ENCODE measurements around the gene ELN.

DNA sequence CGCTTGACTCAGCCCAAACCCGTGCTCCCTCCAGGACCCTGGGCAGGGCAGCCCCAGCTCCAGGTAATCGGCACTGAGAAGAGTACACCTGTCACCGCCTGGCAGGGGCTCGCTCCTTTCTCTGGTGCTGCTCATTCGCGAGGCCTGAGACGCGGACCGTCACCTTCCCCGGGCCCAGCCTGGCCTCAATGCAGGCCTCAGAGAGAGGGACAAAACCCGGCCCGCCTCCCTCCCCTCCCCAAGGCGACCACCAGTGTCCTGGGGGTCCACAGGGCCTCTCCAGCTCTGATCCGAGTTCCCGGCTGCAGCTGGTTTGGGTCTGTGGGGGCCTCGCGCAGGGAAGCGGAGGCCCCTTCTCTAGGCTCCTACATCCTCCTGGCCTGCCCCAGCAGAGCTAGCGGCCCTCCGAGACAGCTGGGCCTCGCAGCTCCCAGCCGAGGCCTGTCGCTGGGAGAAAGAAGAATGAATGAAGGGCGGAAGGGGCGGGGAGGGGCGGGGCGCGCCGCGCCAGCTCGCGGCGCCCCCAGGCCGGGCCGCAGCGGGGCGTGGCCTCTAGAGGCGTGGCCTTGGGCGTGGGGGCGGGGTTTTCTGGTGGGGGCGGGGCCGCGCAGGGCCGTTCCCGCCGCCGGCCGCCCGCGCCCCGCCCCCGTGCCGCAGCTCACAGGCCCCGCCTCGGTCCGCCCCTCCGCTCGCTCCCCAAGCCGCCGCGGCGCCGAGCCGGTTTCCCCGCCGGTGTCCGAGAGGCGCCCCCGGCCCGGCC is 55.3 kb downstream of the ELN start, which contains the start of gene LIMK1:
- TF ChIP-seq FOS (IDR thresholded peaks at IDR 0.05; ENCODE audit: low read depth, low read length) (no peak), POLR2A (IDR thresholded peaks at IDR 0.05; ENCODE audit: low read depth, low read length) (peak; percentile 78), MAZ (IDR thresholded peaks at IDR 0.05; ENCODE audit: borderline replicate concordance, low read depth, low read length) (peak; percentile 71; the same call in 1 of the 2 replicates), NFE2L2 (IDR thresholded peaks at IDR 0.05; ENCODE audit: low read depth, low read length) (no peak), CEBPB (IDR thresholded peaks at IDR 0.05; ENCODE audit: low read depth, low read length) (no peak), RAD21 (IDR thresholded peaks at IDR 0.05; ENCODE audit: low read length) (no peak), CHD1 (IDR thresholded peaks at IDR 0.05; ENCODE audit: low read depth, low read length) (no peak)
- TF ChIP-seq, protein P1, sequence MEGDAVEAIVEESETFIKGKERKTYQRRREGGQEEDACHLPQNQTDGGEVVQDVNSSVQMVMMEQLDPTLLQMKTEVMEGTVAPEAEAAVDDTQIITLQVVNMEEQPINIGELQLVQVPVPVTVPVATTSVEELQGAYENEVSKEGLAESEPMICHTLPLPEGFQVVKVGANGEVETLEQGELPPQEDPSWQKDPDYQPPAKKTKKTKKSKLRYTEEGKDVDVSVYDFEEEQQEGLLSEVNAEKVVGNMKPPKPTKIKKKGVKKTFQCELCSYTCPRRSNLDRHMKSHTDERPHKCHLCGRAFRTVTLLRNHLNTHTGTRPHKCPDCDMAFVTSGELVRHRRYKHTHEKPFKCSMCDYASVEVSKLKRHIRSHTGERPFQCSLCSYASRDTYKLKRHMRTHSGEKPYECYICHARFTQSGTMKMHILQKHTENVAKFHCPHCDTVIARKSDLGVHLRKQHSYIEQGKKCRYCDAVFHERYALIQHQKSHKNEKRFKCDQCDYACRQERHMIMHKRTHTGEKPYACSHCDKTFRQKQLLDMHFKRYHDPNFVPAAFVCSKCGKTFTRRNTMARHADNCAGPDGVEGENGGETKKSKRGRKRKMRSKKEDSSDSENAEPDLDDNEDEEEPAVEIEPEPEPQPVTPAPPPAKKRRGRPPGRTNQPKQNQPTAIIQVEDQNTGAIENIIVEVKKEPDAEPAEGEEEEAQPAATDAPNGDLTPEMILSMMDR (conservative IDR thresholded peaks at IDR 0.05; ENCODE audit: low read depth, low read length): no peak

Measured in IMR-90 (cell line).